Testis (tissue), 2 donors: ENCODE results near the gene DNAH10.

Experiments used
- CTCF ChIP-seq, 3 experiments: fragments of 450-650 bp in 2 of 3; fragments of 200-600 bp in 1 of 3; sonication (generic) in 1 of 3; IDR thresholded peaks; one replicate each; pipeline ENCODE4 v1.5.1; 2016 to 2019; ENCODE audit warnings: antibody characterized with exemption in 3 of 3, mild to moderate bottlenecking in 2 of 3, moderate library complexity in 1 of 3
- POLR2A ChIP-seq: fragments of 450-650 bp; IDR thresholded peaks from one replicate; pipeline ENCODE4 v1.6.1; 2017; ENCODE audit warnings: antibody characterized with exemption, mild to moderate bottlenecking, moderate library complexity

- no peak for TF ChIP-seq CTCF (IDR thresholded peaks at IDR 0.05)
- no peak for TF ChIP-seq POLR2A
Measured at GRCh38 chr12:123764109-123764508, 2.0 kb downstream of the DNAH10 start.
